Neural progenitor cell (in vitro differentiated cells): ENCODE measurements around the gene NME2.

Experiments
- EZH2 ChIP-seq: fragments of 200-600 bp; sonication (generic); IDR thresholded peaks from 2 replicates; pipeline ENCODE4 v1.6.1; 2017; ENCODE audit warnings: antibody characterized with exemption, mild to moderate bottlenecking, moderate library complexity
- TF ChIP-seq, protein P1 (sequence below): fragments of 200-600 bp; sonication (generic); IDR thresholded peaks from 2 replicates; pipeline ENCODE4 v1.5.1; 2017; ENCODE audit warnings: antibody characterized with exemption, mild to moderate bottlenecking

GRCh38 chr17:51188271-51188833, 22.1 kb downstream of the NME2 start:
- TF ChIP-seq, protein P1, sequence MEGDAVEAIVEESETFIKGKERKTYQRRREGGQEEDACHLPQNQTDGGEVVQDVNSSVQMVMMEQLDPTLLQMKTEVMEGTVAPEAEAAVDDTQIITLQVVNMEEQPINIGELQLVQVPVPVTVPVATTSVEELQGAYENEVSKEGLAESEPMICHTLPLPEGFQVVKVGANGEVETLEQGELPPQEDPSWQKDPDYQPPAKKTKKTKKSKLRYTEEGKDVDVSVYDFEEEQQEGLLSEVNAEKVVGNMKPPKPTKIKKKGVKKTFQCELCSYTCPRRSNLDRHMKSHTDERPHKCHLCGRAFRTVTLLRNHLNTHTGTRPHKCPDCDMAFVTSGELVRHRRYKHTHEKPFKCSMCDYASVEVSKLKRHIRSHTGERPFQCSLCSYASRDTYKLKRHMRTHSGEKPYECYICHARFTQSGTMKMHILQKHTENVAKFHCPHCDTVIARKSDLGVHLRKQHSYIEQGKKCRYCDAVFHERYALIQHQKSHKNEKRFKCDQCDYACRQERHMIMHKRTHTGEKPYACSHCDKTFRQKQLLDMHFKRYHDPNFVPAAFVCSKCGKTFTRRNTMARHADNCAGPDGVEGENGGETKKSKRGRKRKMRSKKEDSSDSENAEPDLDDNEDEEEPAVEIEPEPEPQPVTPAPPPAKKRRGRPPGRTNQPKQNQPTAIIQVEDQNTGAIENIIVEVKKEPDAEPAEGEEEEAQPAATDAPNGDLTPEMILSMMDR = no peak
- no peak for TF ChIP-seq EZH2
